ENCODE data around the gene SLC16A3.
A peak's percentile ranks its signal among the peaks of the same experiment; 100 is the strongest.

SLC16A3 gene

GRCh38 chr17:82234211-82235055 is 5.6 kb downstream of the SLC16A3 start:
- Mint-ChIP-seq H3K36me3 (ENCODE audit: low read depth) (peaks cover 14% of the 10 kb centered on the region), H3K4me1 (ENCODE audit: low read depth) (peaks cover 33% of the 10 kb centered on the region), H3K27me3 (no peaks in the 10 kb centered on the region), H3K4me3 (no peak overlapping the region), H3K9me3 (no peaks in the 10 kb centered on the region), H3K27ac (no peak overlapping the region)
- DNase-seq: no peak

DNA sequence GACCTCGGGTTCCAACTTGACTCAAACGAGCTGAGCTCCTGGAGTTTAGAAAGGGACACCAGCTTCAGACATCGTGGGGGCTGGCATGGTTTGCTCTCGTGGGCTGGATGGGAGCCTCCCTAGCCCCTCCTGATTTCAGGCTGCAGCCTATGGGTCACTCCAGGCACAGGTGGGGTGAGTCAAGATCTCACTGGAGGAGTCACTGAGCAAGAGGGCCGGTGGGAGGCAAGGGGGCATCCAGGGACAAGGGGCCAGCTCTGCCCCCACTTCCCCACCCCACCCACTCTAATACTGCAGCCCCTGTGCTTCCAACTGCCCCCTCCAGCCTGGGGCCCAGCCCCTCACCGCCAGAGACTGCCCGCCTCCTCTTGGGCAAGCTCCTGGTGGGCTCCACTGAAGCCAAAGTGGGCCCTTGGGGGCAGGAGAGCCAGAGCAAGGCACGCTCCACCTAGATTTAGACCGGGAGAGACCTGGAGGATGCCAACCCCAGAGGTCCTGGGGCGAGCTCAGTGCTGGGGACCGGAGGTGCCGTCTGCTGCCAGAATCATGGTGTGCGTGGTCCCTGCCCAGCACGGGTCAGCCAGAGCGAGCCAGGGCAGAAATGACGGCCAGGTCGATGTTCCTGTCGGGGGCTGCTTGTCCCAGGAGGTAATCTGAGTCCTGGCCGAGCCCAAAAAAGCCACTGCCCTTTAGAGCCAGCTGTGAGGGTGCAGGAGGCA is 6.4 kb downstream of the SLC16A3 start:
- no peak overlapping the region for H3K4me3 Mint-ChIP-seq

GRCh38 chr17:82235775-82236141 is 6.9 kb downstream of the SLC16A3 start:
- Mint-ChIP-seq H3K4me1 (ENCODE audit: low read depth) (peaks cover 39% of the 10 kb centered on the region), H3K36me3 (ENCODE audit: low read depth) (peaks cover 20% of the 10 kb centered on the region), H3K4me3 (no peak overlapping the region), H3K9me3 (no peaks in the 10 kb centered on the region), H3K27ac (peak overlapping the region; percentile 26), H3K27me3 (no peaks in the 10 kb centered on the region)
- no peak for DNase-seq

More for the DNA sequence above, 6.4 kb downstream of the SLC16A3 start:
- H3K4me1 Mint-ChIP-seq (ENCODE audit: low read depth): peaks cover 34% of the 10 kb centered on the region
- H3K9me3 Mint-ChIP-seq: no peaks in the 10 kb centered on the region
- H3K27ac Mint-ChIP-seq: peak overlapping the region; percentile 55
- DNase-seq: no peak
- H3K27me3 Mint-ChIP-seq: no peaks in the 10 kb centered on the region
- peaks cover 16% of the 10 kb centered on the region for H3K36me3 Mint-ChIP-seq (ENCODE audit: low read depth)

GRCh38 chr17:82236142-82236971 is 7.5 kb downstream of the SLC16A3 start:
- Mint-ChIP-seq H3K36me3 (ENCODE audit: low read depth) (peaks cover 23% of the 10 kb centered on the region), H3K27ac (peak overlapping the region; percentile 26), H3K4me1 (ENCODE audit: low read depth) (peaks cover 45% of the 10 kb centered on the region)

GRCh38 chr17:82237083-82237745 is 8.4 kb downstream of the SLC16A3 start:
- H3K27ac Mint-ChIP-seq: no peak overlapping the region
- DNase-seq: no peak
- H3K27me3 Mint-ChIP-seq: no peaks in the 10 kb centered on the region
- H3K36me3 Mint-ChIP-seq (ENCODE audit: low read depth): peaks cover 27% of the 10 kb centered on the region
- H3K4me3 Mint-ChIP-seq: no peak overlapping the region
- peaks cover 53% of the 10 kb centered on the region for H3K4me1 Mint-ChIP-seq (ENCODE audit: low read depth)
- no peaks in the 10 kb centered on the region for H3K9me3 Mint-ChIP-seq

More at GRCh38 chr17:82236142-82236971, 7.5 kb downstream of the SLC16A3 start:
- H3K9me3 Mint-ChIP-seq: no peaks in the 10 kb centered on the region
- peak; percentile 84 for DNase-seq
- no peaks in the 10 kb centered on the region for H3K27me3 Mint-ChIP-seq
- H3K4me3 Mint-ChIP-seq: no peak overlapping the region

DNA sequence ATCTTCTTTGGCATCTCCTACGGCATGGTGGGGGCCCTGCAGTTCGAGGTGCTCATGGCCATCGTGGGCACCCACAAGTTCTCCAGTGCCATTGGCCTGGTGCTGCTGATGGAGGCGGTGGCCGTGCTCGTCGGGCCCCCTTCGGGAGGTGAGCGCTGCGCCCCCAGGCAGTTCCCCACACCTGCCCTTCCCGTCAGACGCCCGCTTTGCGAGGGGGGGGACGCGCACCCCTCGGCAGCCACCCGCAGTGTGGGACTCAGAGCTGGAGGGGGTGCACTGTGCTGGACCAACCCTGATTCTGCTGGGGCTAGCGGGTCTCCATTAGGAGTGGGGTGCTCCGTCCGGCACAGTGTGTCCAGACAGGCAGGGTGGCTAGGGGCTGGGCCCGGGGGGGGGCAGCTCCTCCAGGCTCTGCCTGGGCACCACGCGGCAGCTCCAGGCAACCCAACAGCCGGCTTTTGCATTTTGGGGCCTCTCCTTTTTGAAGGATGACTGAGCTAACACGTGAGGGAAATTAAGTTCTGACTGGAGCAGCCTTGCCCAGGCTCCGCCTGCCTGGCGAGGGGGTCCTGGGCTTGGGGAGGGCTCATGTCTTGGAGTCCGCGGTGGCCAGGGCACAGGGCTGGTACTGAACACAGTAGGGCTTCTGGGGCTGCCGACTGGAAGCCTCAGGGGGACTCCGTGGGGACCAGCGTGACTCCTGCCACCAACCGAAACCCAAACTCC is 9.1 kb downstream of the SLC16A3 start:
- H3K9me3 Mint-ChIP-seq: no peaks in the 10 kb centered on the region
- DNase-seq: no peak
- peak overlapping the region; percentile 80 for H3K27ac Mint-ChIP-seq
- H3K36me3 Mint-ChIP-seq (ENCODE audit: low read depth): peaks cover 34% of the 10 kb centered on the region
- H3K27me3 Mint-ChIP-seq: no peaks in the 10 kb centered on the region
- peaks cover 60% of the 10 kb centered on the region for H3K4me1 Mint-ChIP-seq (ENCODE audit: low read depth)
- peak overlapping the region; percentile 52 for H3K4me3 Mint-ChIP-seq

DNA sequence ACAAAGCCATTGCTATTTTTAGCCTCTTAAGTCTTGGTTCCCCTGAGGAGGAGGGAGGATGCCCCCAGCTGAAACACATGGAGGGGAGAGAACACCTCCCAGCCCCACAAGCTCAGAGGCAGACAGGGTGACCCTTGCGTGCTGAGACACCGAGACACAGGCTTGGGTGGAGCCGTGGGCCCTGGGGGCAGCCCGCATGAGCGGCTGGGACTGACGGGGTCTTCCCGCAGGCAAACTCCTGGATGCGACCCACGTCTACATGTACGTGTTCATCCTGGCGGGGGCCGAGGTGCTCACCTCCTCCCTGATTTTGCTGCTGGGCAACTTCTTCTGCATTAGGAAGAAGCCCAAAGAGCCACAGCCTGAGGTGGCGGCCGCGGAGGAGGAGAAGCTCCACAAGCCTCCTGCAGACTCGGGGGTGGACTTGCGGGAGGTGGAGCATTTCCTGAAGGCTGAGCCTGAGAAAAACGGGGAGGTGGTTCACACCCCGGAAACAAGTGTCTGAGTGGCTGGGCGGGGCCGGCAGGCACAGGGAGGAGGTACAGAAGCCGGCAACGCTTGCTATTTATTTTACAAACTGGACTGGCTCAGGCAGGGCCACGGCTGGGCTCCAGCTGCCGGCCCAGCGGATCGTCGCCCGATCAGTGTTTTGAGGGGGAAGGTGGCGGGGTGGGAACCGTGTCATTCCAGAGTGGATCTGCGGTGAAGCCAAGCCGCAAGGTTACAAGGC is 9.8 kb downstream of the SLC16A3 start:
- Mint-ChIP-seq H3K9me3 (no peaks in the 10 kb centered on the region), H3K36me3 (ENCODE audit: low read depth) (peaks cover 42% of the 10 kb centered on the region), H3K4me1 (ENCODE audit: low read depth) (peaks cover 66% of the 10 kb centered on the region), H3K27me3 (no peaks in the 10 kb centered on the region), H3K27ac (peak overlapping the region; percentile 80), H3K4me3 (peak overlapping the region; percentile 52)
- DNase-seq: peak; percentile 76

DNA sequence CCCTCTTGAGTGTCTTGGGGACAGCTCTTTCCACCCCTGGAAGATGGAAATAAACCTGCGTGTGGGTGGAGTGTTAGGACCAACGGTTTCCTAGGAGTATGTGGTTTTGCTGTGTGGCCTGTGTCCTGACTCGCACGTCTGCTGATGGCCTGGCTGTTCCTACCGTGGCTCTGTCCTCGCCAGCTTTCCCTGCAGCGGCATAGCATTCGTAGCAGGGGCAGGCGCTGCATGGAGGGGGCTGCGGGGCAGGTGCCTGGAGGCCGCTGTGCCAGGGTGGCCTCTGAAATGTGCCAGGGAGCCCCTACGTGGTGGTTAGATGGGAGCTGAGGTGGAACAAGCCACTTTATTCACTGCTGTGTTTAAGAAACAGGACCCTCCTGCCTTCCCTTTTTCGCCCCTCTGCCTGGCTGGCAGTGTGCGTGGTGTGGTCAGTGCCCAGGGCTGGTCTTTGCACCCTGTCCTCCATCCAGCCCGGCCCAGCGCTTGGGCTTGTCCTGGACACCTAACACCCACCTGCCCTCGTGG is 10.6 kb downstream of the SLC16A3 start:
- no peaks in the 10 kb centered on the region for H3K27me3 Mint-ChIP-seq
- H3K36me3 Mint-ChIP-seq (ENCODE audit: low read depth): peaks cover 50% of the 10 kb centered on the region
- no peaks in the 10 kb centered on the region for H3K9me3 Mint-ChIP-seq
- no peak for DNase-seq
- H3K4me1 Mint-ChIP-seq (ENCODE audit: low read depth): peaks cover 72% of the 10 kb centered on the region
- H3K27ac Mint-ChIP-seq: peak overlapping the region; percentile 88
- H3K4me3 Mint-ChIP-seq: no peak overlapping the region

DNA sequence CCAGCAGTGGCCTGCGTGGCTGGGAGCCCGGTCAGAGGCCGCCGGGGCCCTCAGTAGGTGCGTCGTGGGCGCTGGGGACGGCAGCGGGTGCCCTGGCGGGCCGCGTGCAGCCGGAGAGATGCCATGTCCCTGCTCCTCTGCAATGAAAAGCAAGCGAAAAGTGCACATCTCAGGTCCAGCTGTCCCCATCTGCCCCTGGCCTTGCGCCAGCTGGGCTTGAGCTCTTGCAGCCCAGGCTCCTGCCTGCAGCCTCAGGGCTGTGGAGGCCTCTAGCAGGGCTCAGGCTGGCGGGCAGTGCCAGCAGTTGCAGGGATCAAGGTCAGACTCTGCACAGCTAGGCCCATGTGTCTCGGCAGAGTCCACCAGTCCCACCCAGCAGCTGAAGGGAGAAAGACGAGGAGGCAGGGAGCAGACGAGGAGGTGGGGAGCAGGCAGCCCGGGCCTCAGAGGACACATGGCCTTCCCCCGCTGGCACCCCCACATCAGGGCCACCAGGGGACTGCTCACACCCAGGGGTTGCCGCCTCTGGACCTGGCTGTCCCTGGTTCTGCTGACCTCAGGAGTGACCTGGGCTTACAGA is 11.2 kb downstream of the SLC16A3 start:
- peaks cover 72% of the 10 kb centered on the region for H3K4me1 Mint-ChIP-seq (ENCODE audit: low read depth)
- DNase-seq: no peak

DNA sequence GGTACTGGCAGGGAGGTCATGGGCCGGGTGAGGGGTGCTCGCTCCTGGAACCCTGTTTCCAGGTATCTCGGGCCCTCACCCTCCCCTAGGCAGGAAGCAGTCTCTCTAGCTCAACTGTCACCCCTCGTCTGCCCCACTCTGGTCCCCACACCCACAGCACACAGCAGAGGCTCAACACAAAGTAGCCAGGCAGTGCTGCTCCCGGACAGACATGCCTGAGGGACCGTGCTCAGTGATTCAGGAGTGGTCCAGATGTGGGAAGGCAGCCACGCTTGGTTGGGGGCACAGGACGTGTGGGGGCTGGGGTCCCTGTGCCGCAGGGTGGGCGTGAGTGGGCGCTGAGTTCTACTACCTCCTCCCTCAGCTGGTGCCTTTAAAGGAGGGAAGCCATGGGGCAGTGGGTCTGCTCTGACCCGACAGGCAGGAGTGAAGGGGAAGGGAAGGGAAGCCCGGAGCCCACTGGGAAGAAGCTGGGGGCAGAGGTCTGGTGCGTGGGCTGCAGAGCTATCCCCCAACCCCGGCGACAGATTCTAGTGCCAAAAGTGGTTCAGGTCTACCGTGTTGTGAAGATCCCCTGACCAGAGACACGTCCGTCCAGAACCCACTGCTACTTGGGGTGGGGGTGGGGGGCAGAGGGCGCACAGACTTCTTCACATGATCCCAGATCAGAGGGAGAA is 11.8 kb downstream of the SLC16A3 start:
- peaks cover 62% of the 10 kb centered on the region for H3K36me3 Mint-ChIP-seq (ENCODE audit: low read depth)
- no peak overlapping the region for H3K4me3 Mint-ChIP-seq
- H3K27ac Mint-ChIP-seq: peak overlapping the region; percentile 88
- no peaks in the 10 kb centered on the region for H3K9me3 Mint-ChIP-seq
- DNase-seq: no peak
- no peaks in the 10 kb centered on the region for H3K27me3 Mint-ChIP-seq
- H3K4me1 Mint-ChIP-seq (ENCODE audit: low read depth): peaks cover 72% of the 10 kb centered on the region

More for the DNA sequence above, 11.2 kb downstream of the SLC16A3 start:
- Mint-ChIP-seq H3K9me3 (no peaks in the 10 kb centered on the region), H3K4me3 (no peak overlapping the region), H3K27ac (peak overlapping the region; percentile 88), H3K27me3 (no peaks in the 10 kb centered on the region), H3K36me3 (ENCODE audit: low read depth) (peaks cover 56% of the 10 kb centered on the region)

GRCh38 chr17:82241183-82241925 is 12.5 kb downstream of the SLC16A3 start:
- Mint-ChIP-seq H3K4me1 (ENCODE audit: low read depth) (peaks cover 66% of the 10 kb centered on the region), H3K27me3 (no peaks in the 10 kb centered on the region)
- peak; percentile 67 for DNase-seq

More at GRCh38 chr17:82241183-82241925, 12.5 kb downstream of the SLC16A3 start:
- no peak overlapping the region for H3K4me3 Mint-ChIP-seq
- no peaks in the 10 kb centered on the region for H3K9me3 Mint-ChIP-seq
- H3K27ac Mint-ChIP-seq: peak overlapping the region; percentile 88
- H3K36me3 Mint-ChIP-seq (ENCODE audit: low read depth): peaks cover 69% of the 10 kb centered on the region
